Breast epithelium (tissue), 3 donors: ENCODE data around the gene LSAMP.

ENCODE experiments used
- CTCF ChIP-seq, 3 donors: fragments of 450-650 bp; IDR thresholded peaks; one replicate each; pipeline ENCODE4 v1.5.1; 2016 to 2017; ENCODE audit warnings: antibody characterized with exemption in 3 of 3, mild to moderate bottlenecking in 3 of 3, moderate library complexity in 3 of 3
- POLR2AphosphoS5 ChIP-seq, 3 donors: sonication (generic); formaldehyde crosslinking; IDR thresholded peaks; one replicate each; pipeline ENCODE4 v1.6.1; 2017; ENCODE audit warnings: antibody characterized with exemption in 3 of 3

GRCh38 chr3:115831864-115832263, 613.4 kb downstream of the LSAMP start:
- TF ChIP-seq CTCF (IDR thresholded peaks at IDR 0.05) (no peak), POLR2AphosphoS5 (IDR thresholded peaks at IDR 0.05) (no peak)
